ENCODE measurements around the gene ADAMTS19.
"Not testable (repeated sequence)": the region's sequence is repeated elsewhere in the genome, so short reads cannot be mapped to it uniquely, and the experiment has no call there.

The ADAMTS19 gene

GRCh38 chr5:129477532-129477931, 17.4 kb downstream of the ADAMTS19 start:
- no peak for DNase-seq

- no peak for DNase-seq
Measured at GRCh38 chr5:129481161-129481560, 21.1 kb downstream of the ADAMTS19 start.

- no peak for DNase-seq
Measured at GRCh38 chr5:129496421-129496820, 36.3 kb downstream of the ADAMTS19 start.

GRCh38 chr5:129496864-129497595, 36.9 kb downstream of the ADAMTS19 start:
- DNase-seq, result no peak

- no peak for DNase-seq
Measured at GRCh38 chr5:129499208-129499852, 39.2 kb downstream of the ADAMTS19 start.

- no peak for DNase-seq
Measured at GRCh38 chr5:129500101-129500500, 40.0 kb downstream of the ADAMTS19 start.

- DNase-seq, result no peak
Measured at GRCh38 chr5:129506086-129506485, 46.0 kb downstream of the ADAMTS19 start.

- no peak for DNase-seq
Measured at GRCh38 chr5:129506950-129507349, 46.9 kb downstream of the ADAMTS19 start.

GRCh38 chr5:129507527-129507926, 47.4 kb downstream of the ADAMTS19 start:
- DNase-seq, result no peak

- DNase-seq, result no peak
Measured at GRCh38 chr5:129508606-129509005, 48.5 kb downstream of the ADAMTS19 start.

- DNase-seq, result no peak
Measured at GRCh38 chr5:129509363-129509975, 49.4 kb downstream of the ADAMTS19 start.

GRCh38 chr5:129511291-129511690, 51.2 kb downstream of the ADAMTS19 start:
- no peak for DNase-seq

GRCh38 chr5:129541051-129541450, 81.0 kb downstream of the ADAMTS19 start:
- DNase-seq, result no peak

GRCh38 chr5:129541648-129542251, 81.7 kb downstream of the ADAMTS19 start:
- no peak for DNase-seq

- no peak for DNase-seq
Measured at GRCh38 chr5:129547137-129547536, 87.0 kb downstream of the ADAMTS19 start.

GRCh38 chr5:129554134-129554904, 94.2 kb downstream of the ADAMTS19 start:
- DNase-seq, result no peak

- DNase-seq, result no peak
Measured at GRCh38 chr5:129563585-129563984, 103.5 kb downstream of the ADAMTS19 start.

GRCh38 chr5:129569295-129569694, 109.2 kb downstream of the ADAMTS19 start:
- no peak for DNase-seq

GRCh38 chr5:129572060-129572459, 112.0 kb downstream of the ADAMTS19 start:
- DNase-seq, result no peak

GRCh38 chr5:129584496-129584895, 124.4 kb downstream of the ADAMTS19 start:
- not testable (repeated sequence) for DNase-seq

GRCh38 chr5:129591508-129592160, 131.5 kb downstream of the ADAMTS19 start:
- no peak for DNase-seq

GRCh38 chr5:129593525-129593924, 133.4 kb downstream of the ADAMTS19 start:
- no peak for DNase-seq

All from T-helper 1 cell (primary cell).